ENCODE results near the gene ADARB2.

ADARB2 gene

DNA sequence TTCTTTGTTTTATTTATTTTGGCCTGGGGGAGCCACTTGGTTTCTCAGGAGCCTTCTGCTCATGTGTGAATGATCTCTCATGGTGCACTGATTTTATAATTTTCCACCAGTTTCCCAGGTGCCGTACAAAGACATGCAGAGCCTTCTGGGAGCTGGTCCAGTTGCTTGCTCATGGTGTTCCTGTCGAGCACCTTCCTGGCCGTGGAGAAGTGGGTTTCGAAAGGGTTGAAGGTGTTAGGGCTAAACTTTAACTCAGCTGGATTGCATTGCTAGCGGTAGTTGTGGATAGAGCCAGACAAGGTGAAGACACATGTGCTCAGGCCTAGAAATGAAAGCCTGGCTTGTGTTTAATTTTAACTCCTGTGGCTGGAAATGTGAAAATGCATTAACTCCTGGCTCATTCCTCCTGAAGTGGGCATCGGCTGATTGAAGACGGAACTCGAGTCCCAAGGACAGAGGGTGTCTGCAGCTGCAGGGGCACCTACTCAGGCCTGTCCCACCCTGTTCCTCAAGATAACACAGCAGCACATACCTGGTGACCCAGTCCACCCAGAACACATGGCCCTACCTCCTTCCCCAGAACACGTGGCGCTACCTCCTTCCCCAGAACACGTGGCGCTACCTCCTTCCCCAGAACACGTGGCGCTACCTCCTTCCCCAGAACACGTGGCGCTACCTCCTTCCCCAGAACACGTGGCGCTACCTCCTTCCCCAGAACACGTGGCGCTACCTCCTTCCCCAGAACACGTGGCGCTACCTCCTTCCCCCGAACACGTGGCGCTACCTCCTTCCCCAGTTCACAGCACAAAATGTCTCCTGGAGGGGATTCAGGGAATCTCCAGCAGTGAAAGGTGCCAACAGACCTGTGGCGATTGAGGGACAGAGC, 547.9 kb downstream of the ADARB2 start:
- DNase-seq, result no peak

DNA sequence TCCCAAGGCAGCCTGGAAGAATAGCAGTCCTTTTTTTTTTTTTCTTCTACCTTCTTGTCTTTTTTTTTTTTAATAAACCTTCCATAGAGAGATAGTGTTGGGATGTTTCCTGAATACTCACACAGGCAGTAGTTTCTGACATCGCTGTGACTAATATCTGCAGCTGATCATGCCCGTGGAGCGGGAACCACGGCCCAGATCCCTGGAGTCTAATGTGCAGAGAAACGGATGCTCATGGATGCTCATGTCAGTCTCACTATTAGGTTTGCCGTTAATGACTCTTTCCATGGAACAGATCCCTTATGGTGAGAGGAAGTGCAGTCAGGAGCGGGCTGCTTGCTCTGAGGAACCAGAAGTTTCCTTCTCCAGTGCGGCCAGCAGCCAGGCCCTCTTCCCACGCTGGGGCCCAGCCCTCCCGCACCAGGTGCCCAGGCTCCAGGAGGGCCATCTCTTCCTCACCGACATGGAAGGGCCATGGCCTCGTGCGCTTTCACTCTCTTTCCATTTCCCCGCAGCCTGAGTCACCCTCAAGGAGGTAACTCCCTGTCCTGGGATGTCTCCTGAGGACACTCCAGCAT, 548.7 kb downstream of the ADARB2 start:
- no peak for DNase-seq

DNA sequence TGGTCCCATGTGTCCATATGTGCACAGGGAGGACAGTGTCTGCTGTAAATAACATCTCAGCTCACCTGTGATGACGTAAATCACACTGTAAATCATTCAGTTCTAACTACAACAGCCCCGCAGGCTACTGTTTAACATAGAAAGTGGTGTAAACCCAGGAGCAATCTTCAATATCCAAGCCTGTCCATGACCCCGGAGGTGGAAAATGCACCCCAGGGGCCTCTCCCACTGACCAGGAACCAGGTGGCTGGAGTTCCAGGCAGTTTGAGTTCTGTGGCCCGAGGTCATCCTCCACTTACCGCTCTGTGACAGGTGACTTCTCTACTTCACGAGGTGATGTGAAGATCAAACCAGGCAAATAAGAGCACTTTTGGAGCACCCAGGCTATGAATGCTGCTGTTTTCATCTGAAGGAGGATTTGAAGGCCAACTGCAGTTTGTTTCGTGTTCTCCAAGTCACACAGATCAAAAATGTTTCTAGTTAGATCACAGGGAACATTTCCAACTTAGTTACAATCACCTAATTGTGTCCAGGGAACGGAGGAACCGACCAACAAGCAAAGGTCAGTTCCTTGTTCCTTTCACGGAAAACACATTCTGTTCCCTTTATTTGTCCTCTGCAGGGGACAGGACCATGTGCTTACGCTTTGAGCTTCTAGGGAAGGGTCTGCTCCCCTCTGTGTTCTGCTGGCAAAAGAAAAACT, 549.3 kb downstream of the ADARB2 start:
- DNase-seq, result peak; percentile 87

- peak; percentile 82 for DNase-seq
These were observed 550.0 kb downstream of the ADARB2 start for GRCh38 chr10:1187151-1187854.

GRCh38 chr10:1186683-1186990, 550.7 kb downstream of the ADARB2 start:
- DNase-seq, result no peak

DNA sequence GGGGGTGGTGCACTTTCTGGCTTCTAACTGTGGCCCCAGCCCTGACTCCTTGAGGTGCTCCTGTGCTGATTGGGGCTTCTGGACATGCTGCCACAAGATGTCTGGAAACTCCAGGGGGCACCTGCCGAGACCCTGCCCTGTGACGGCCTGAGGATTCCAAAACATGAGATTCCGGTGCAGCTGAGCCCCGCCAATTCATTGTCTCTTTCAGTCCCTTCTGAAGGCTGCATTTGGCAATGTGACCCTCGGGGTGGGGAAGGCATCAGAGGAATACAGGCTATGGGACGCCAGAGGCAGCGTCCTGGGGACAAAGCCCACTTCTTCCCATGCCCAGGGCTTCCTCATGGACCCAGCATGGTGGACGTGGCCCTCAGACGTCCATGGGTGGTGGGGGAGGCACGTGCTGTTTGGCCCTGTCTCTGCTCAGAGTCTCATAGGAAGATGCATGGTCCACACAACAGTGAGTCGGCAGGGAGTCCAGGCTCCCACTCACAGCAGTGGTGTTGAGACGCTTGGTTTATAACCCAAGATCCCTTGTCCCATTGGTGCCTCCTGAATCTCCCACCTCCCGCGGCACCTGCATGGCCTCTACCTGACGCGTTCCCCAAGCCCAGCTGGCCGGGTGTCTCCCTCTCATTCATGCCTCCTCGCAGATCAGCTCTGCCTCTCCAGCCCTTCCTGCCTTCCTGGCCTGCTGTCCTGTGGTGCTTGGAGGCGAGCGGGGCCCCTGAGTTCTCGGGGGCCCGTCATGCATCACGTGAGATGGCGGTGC, 551.2 kb downstream of the ADARB2 start:
- DNase-seq, result no peak

DNA sequence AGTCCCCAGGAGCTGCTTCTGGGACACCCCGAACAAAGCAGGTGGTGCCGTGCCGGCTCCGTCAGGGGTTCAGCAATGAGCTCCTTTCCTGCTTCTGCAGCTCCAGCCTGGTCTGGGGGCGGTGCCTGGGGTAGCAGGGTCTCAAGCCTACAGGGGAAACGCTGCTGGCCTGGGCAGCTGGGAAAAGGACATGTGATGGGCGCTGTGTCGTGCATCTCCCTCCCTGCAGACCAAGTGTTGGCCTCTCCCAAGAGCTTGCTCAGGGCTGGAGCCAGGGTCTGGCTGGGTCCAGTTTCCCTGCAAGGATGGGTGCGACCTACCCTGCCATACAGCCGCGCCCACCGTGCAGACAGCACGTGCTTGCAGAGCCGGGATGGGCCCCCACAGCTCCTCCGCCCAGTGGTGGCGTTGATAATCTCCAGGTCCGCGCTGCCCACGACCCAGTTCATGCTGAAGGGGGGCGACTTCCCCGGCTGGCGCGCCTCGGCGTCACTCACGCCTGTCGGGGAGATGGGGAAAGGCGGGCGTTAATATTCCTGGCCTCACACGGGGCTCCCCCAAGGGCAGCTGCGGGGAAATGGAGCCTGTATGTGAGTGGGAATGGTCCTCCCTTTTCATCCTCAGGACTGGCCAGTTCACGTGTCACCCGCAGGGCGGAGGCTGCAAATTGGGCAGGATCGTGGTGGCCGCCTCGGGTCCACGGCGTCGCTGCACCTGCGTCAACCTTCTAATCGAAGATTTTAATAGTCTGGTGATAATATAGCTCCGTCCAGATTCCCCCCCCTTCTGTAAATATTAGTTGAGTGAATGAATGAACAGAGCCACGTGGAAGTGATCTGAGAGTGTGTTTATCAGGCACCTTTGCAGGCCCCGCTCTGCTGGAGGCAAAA, 552.5 kb downstream of the ADARB2 start:
- DNase-seq, result no peak

GRCh38 chr10:1183701-1184100, 553.6 kb downstream of the ADARB2 start:
- DNase-seq, result no peak

GRCh38 chr10:1183033-1183396, 554.3 kb downstream of the ADARB2 start:
- peak; percentile 75 for DNase-seq

DNA sequence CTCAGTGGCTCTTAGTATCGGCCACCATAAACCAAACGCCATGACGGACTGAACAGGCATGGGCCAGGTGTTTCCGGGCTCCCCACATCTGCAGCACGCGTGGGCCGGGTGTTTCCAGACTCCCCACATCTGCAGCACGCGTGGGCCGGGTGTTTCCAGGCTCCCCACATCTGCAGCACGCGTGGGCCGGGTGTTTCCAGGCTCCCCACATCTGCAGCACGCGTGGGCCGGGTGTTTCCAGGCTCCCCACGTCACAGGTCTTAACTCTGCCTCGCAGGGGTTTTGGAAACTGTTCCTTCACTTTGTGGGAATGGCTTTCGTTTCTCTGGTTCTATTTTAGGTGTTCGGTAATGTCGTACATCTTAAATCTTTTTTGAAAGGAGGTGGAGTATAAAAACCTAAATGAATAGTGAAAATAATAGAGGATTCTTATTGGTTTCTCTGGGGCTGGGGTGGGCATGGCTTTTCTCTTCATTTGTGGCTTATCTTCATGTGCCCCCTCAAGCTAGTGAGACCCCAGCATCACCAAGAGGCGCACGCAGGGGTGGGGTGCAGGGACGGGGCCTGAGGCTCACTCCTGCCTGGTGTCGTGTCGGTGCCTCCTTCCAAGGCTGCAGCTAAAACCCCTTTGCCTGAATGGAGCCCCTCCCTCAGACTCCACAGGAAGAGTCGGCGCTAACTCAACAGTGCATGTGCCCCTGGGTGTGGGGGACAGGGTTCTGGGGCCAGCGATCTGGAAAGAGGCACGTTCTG, 554.9 kb downstream of the ADARB2 start:
- no peak for DNase-seq

GRCh38 chr10:1180836-1181235, 556.5 kb downstream of the ADARB2 start:
- no peak for DNase-seq

GRCh38 chr10:1180071-1180730, 557.1 kb downstream of the ADARB2 start:
- DNase-seq, result no peak

- no peak for DNase-seq
These were observed 557.8 kb downstream of the ADARB2 start for GRCh38 chr10:1179346-1180070.

DNA sequence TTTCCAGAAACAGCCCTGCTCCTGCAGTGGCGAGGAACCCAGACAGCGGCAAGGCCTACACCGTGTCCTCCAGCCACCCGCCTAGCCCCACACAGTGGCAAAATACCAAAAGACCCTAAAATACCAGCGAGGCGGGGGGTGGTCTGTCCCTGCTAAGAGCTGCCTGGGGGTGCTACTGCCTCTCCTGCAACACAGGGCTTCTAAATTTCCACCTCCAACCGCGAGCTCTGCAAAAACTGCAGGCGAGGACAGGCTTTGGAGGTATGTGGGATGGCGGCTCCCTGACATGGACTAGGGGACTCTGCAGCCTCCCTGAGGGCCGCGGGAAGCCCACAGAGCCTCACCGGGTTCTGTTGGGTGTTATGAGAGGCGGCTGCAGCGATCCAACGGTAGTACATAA, 558.8 kb downstream of the ADARB2 start:
- no peak for DNase-seq

GRCh38 chr10:1177936-1178335, 559.4 kb downstream of the ADARB2 start:
- DNase-seq, result no peak

- DNase-seq, result no peak
These were observed 561.3 kb downstream of the ADARB2 start for GRCh38 chr10:1175956-1176565.

DNA sequence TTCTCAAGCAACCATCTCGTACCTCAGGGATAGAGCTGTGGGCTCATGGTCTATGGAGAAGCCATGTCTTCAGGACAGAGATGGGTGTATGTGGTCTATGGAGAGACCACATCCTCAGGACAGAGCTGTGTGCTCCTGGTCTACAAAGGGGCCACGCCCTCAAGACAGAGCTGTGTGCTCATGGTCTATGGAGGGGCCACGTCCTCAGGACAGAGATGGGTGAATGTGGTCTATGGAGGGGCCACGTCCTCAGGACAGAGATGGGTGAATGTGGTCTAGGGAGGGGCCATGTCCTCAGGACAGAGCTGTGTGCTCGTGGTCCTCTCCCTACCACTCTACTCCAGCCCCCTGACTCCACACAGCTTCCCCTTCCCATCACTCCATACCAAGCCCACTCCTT, 563.3 kb downstream of the ADARB2 start:
- no peak for DNase-seq

DNA sequence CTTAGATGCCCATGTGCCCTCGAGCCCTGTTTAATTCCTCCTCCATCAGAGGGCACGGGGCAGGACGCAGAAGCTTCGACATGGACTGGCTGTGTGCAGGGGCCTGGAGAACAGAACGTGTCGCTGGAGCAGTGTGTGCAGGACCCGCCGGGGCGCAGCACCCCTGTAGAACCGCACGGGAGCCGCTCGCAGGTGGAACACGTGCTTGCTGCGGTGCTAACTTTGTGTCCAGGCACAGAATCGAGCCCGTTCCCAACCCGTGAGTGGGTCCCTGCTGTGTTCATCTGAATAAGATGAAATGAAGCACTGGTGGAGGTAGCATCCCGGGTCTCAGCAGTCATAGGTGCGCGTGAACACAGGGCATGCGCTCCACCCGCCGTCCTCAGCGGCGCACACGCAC, 564.2 kb downstream of the ADARB2 start:
- no peak for DNase-seq

Data from NCI-H146 (cell line).